CD8-positive, alpha-beta memory T cell (primary cell): ENCODE measurements around the gene CACNA2D2. TPM values are rescaled to one million over a fixed set of nuclear protein-coding genes. Genes with fewer than 3 reads are reported as not detected.

Experiments
- CTCF ChIA-PET: fragments of 350-600 bp; sonication (Branson Sonifier 250); formaldehyde crosslinking; loops from one replicate; lab custom pipeline; 2021; ENCODE audit warnings: antibody characterized with exemption; lab: Charles Lee
- POLR2A ChIA-PET: fragments of 350-600 bp; sonication (Branson Sonifier 250); formaldehyde crosslinking; loops from one replicate; lab custom pipeline; 2021; ENCODE audit warnings: antibody characterized with exemption; lab: Charles Lee
- DNase-seq, 5 donors: peaks; one replicate each; pipeline versions ENCODE4 v3.0.0 to v3.0.0-alpha.2; 2020 to 2022; ENCODE audit warnings: mixed read lengths in 1 of 5
- H3K27ac ChIP-seq: one replicate; pipeline ENCODE4 v1.7.0; 2013; ENCODE audit warnings: low read depth, mild to moderate bottlenecking, low read length, moderate library complexity
- H3K27me3 ChIP-seq: 2 replicates; pipeline ENCODE4 v1.7.0; 2013; ENCODE audit warnings: low read length, mild to moderate bottlenecking; ENCODE audit not compliant: insufficient read depth, poor library complexity, severe bottlenecking
- H3K36me3 ChIP-seq: 2 replicates; pipeline ENCODE4 v1.7.0; 2013; ENCODE audit warnings: mild to moderate bottlenecking, low read length, moderate library complexity; ENCODE audit not compliant: insufficient read depth
- H3K4me1 ChIP-seq: 2 replicates; pipeline ENCODE4 v1.7.0; 2013; ENCODE audit warnings: mild to moderate bottlenecking, low read length, moderate library complexity; ENCODE audit not compliant: insufficient read depth
- H3K4me3 ChIP-seq: 2 replicates; pipeline ENCODE4 v1.7.0; 2013; ENCODE audit warnings: mild to moderate bottlenecking, low read length
- H3K9me3 ChIP-seq: 2 replicates; pipeline ENCODE4 v1.7.0; 2013; ENCODE audit warnings: mild to moderate bottlenecking, low read length
- H3K27ac Mint-ChIP-seq, 8 donors: one replicate each; pipeline ENCODE4 v1.8.0; 2020 to 2021; ENCODE audit warnings: mixed read lengths in 8 of 8, mild to moderate bottlenecking in 6 of 8, inconsistent platforms in 3 of 8, moderate library complexity in 3 of 8
- H3K27me3 Mint-ChIP-seq, 2 donors: one replicate each; pipeline ENCODE4 v1.8.0; 2020 to 2021; ENCODE audit warnings: mixed read lengths in 2 of 2, mild to moderate bottlenecking in 1 of 2, moderate library complexity in 1 of 2
- H3K36me3 Mint-ChIP-seq, 3 donors: one replicate each; pipeline ENCODE4 v1.8.0; 2020 to 2021; ENCODE audit warnings: mixed read lengths in 3 of 3, inconsistent platforms in 1 of 3, mild to moderate bottlenecking in 1 of 3
- H3K4me1 Mint-ChIP-seq, 3 donors: one replicate each; pipeline ENCODE4 v1.8.0; 2020 to 2021; ENCODE audit warnings: mixed read lengths in 3 of 3, inconsistent platforms in 1 of 3, mild to moderate bottlenecking in 1 of 3
- H3K4me3 Mint-ChIP-seq, 7 donors: one replicate each; pipeline ENCODE4 v1.8.0; 2020 to 2021; ENCODE audit warnings: mixed read lengths in 7 of 7, mild to moderate bottlenecking in 6 of 7, moderate library complexity in 4 of 7, inconsistent platforms in 2 of 7
- H3K9me3 Mint-ChIP-seq, 5 donors: one replicate each; pipeline ENCODE4 v1.8.0; 2020 to 2022; ENCODE audit warnings: mixed read lengths in 5 of 5, mild to moderate bottlenecking in 3 of 5, moderate library complexity in 2 of 5, inconsistent platforms in 1 of 5
- polyA plus RNA-seq: library from polyadenylated mRNA; unstranded; fragments of 300-500 nt; fragmentation: Illumina TruSeq; gene quantifications from one replicate; pipeline ENCODE4 v1.2.3, GENCODE V29; 2021
- total RNA-seq, 2 experiments: library from RNA; stranded (reverse); gene quantifications; one replicate each; pipeline ENCODE4 v1.2.3, GENCODE V29; 2021

CACNA2D2 gene
- total and polyA plus RNA-seq, 3 experiments from 2014 or later = 0.73 to 2.6 (median 1.1) TPM

GRCh38 chr3:50323614-50324199 lies 179.7 kb downstream of the CACNA2D2 start:
- no peak overlapping the region for H3K27ac ChIP-seq

GRCh38 chr3:50323092-50323600 lies 180.3 kb downstream of the CACNA2D2 start:
- Mint-ChIP-seq H3K4me3 (peak overlapping the region in 6 of 7 donors; percentile 8 to 81 (median 46)), H3K9me3 (no peaks in the 10 kb centered on the region), H3K4me1 (peaks cover 34 to 58% (median 43%) of the 10 kb centered on the region in 3 donors), H3K36me3 (peaks cover 0 to 24% (median 0%) of the 10 kb centered on the region in 3 donors), H3K27me3 (peaks cover 0 to 1% of the 10 kb centered on the region in 2 donors), H3K27ac (peak overlapping the region in 6 of 8 donors; percentile 43 to 84 (median 70))
- Histone ChIP-seq H3K36me3 (peaks cover 4% of the 10 kb centered on the region), H3K4me1 (peaks cover 29% of the 10 kb centered on the region), H3K4me3 (no peak overlapping the region), H3K9me3 (no peaks in the 10 kb centered on the region), H3K27ac (no peak overlapping the region), H3K27me3 (no peaks in the 10 kb centered on the region)
- ChIA-PET POLR2A (interaction anchor here (2.0 kb wide), 1 partner anchor 14 kb away, joined by 6 read pairs; no protein-coding TSS in a partner anchor), CTCF (interaction anchor here (1.1 to 2.0 kb wide), 6 partner anchors 9 to 128 kb away, joined by 3 to 9 read pairs (median 6); partner anchors contain the start of genes HYAL3 and NAA80)
- DNase-seq = no peak

More at GRCh38 chr3:50323614-50324199, 179.7 kb downstream of the CACNA2D2 start:
- CTCF ChIA-PET = interaction anchor here (0.8 to 3.3 kb wide), 16 partner anchors 9 to 129 kb away, joined by 3 to 22 read pairs (median 4); partner anchors contain the start of genes HYAL3 and NAA80
- DNase-seq = no peak
- Histone ChIP-seq H3K4me1 (peaks cover 34% of the 10 kb centered on the region), H3K27me3 (no peaks in the 10 kb centered on the region), H3K9me3 (no peaks in the 10 kb centered on the region), H3K4me3 (no peak overlapping the region), H3K36me3 (peaks cover 4% of the 10 kb centered on the region)
- Mint-ChIP-seq H3K4me3 (peak overlapping the region in 1 of 7 donors; percentile 81), H3K27ac (peak overlapping the region in 5 of 8 donors; percentile 38 to 84 (median 71)), H3K4me1 (peaks cover 35 to 58% (median 43%) of the 10 kb centered on the region in 3 donors), H3K9me3 (no peaks in the 10 kb centered on the region), H3K36me3 (peaks cover 0 to 27% (median 0%) of the 10 kb centered on the region in 3 donors), H3K27me3 (peaks cover 0 to 1% of the 10 kb centered on the region in 2 donors)
- POLR2A ChIA-PET = interaction anchor here (0.6 to 2.0 kb wide), 2 partner anchors 14 to 35 kb away, joined by 3 to 6 read pairs; no protein-coding TSS in a partner anchor

GRCh38 chr3:50322386-50323091 lies 180.9 kb downstream of the CACNA2D2 start, which contains the start of gene HYAL2:
HYAL2 (minus strand) TSS chr3:50322745; CDS start chr3:50320489, 2,256 bp downstream.
- peaks cover 33 to 59% (median 44%) of the 10 kb centered on the region in 3 donors for H3K4me1 Mint-ChIP-seq
- POLR2A ChIA-PET = interaction anchor here (1.4 to 2.0 kb wide), 3 partner anchors 15 to 28 kb away, joined by 4 to 6 read pairs (median 4); partner anchors contain the start of genes CYB561D2, HYAL3, NAA80 and NPRL2
- peaks cover 28% of the 10 kb centered on the region for H3K4me1 ChIP-seq
- peak within 1 kb of the TSS; percentile 80 to 93 (median 87) for H3K4me3 Mint-ChIP-seq
- peak within 1 kb of the TSS; percentile 91 for H3K4me3 ChIP-seq
- peak within 1 kb of the TSS; percentile 78 to 98 (median 90) for H3K27ac Mint-ChIP-seq
- no peaks in the 10 kb centered on the region for H3K9me3 ChIP-seq
- peaks cover 4% of the 10 kb centered on the region for H3K36me3 ChIP-seq
- H3K9me3 Mint-ChIP-seq = no peaks in the 10 kb centered on the region
- H3K27ac ChIP-seq = peak within 1 kb of the TSS; percentile 88
- peaks cover 0 to 1% of the 10 kb centered on the region in 2 donors for H3K27me3 Mint-ChIP-seq
- CTCF ChIA-PET = interaction anchor here (1.4 to 2.0 kb wide), 7 partner anchors 10 to 76 kb away, joined by 3 to 9 read pairs (median 5); partner anchors contain the start of genes CYB561D2, HYAL3, NAA80 and NPRL2
- DNase-seq = no peak
- H3K27me3 ChIP-seq = no peaks in the 10 kb centered on the region
- H3K36me3 Mint-ChIP-seq = peaks cover 0 to 21% (median 0%) of the 10 kb centered on the region in 3 donors

- H3K9me3 ChIP-seq = no peaks in the 10 kb centered on the region
- peaks cover 28% of the 10 kb centered on the region for H3K4me1 ChIP-seq
- H3K27ac Mint-ChIP-seq = peak overlapping the region in 1 of 8 donors; percentile 23
- no peak for DNase-seq
- H3K27ac ChIP-seq = peak overlapping the region; percentile 88
- H3K36me3 Mint-ChIP-seq = peaks cover 0 to 21% (median 0%) of the 10 kb centered on the region in 3 donors
- peaks cover 4% of the 10 kb centered on the region for H3K36me3 ChIP-seq
- peaks cover 0 to 1% of the 10 kb centered on the region in 2 donors for H3K27me3 Mint-ChIP-seq
- peaks cover 35 to 59% (median 44%) of the 10 kb centered on the region in 3 donors for H3K4me1 Mint-ChIP-seq
- ChIA-PET POLR2A (interaction anchor here (1.4 to 2.3 kb wide), 3 partner anchors 15 to 29 kb away, joined by 4 to 9 read pairs (median 4); partner anchors contain the start of genes CYB561D2, HYAL3, NAA80 and NPRL2), CTCF (interaction anchor here (1.4 to 2.0 kb wide), 6 partner anchors 10 to 28 kb away, joined by 3 to 9 read pairs (median 5); partner anchors contain the start of genes CYB561D2, HYAL3, NAA80 and NPRL2)
- no peaks in the 10 kb centered on the region for H3K27me3 ChIP-seq
- no peaks in the 10 kb centered on the region for H3K9me3 Mint-ChIP-seq
- peak overlapping the region; percentile 91 for H3K4me3 ChIP-seq
- peak overlapping the region in 6 of 7 donors; percentile 80 to 93 (median 86) for H3K4me3 Mint-ChIP-seq
These were observed 181.4 kb downstream of the CACNA2D2 start for GRCh38 chr3:50322115-50322385.

DNA sequence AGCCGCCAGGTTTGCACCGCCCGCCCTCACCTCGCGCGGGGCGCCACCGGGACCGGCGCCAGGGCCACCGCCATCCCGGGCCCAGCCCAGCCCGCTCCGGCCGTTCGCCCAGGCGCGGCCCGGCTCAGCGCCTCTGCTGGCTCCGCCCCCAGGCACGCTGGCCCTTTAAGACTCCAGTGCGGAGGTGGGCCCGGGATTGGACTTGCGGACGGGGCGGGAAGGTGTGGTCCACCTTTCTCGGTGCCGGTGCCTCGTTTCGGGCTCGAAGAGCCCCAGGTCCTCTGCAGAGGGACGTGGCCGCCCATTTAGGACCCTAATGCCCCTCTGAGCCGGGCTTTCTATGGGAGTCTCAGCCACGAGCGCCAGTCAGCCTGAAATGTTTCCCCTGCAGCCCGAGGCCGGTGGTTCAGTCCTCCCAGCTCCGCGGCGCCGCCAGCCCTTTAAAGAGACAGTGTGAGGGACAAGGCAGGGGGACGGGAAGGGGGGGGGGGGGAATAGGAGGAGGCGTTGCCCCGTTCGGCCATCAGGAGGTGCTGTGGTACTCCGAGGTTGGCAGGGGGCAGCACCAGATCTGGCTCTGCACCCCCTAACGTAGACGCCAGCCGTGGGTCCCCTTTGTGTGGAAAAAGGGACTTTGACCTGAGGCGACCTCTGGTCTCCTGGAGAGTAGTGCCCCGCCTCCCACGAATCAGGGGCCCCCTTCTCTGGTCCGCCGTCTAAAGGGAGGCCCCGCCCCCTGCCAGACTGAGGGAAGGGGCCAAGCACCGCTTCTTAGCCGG lies 181.9 kb downstream of the CACNA2D2 start:
- peak overlapping the region in 7 of 8 donors; percentile 78 to 98 (median 91) for H3K27ac Mint-ChIP-seq
- Histone ChIP-seq H3K4me3 (peak overlapping the region; percentile 91), H3K36me3 (peaks cover 4% of the 10 kb centered on the region), H3K27ac (peak overlapping the region; percentile 88), H3K4me1 (peaks cover 29% of the 10 kb centered on the region), H3K27me3 (no peaks in the 10 kb centered on the region), H3K9me3 (no peaks in the 10 kb centered on the region)
- DNase-seq = peak; percentile 70 to 84 (median 76)
- POLR2A ChIA-PET = interaction anchor here (0.5 to 2.3 kb wide), 4 partner anchors 15 to 76 kb away, joined by 4 to 9 read pairs (median 4); partner anchors contain the start of genes CYB561D2, HYAL3, NAA80 and NPRL2
- H3K9me3 Mint-ChIP-seq = no peaks in the 10 kb centered on the region
- peaks cover 36 to 60% (median 44%) of the 10 kb centered on the region in 3 donors for H3K4me1 Mint-ChIP-seq
- H3K4me3 Mint-ChIP-seq = peak overlapping the region; percentile 80 to 93 (median 87)
- H3K27me3 Mint-ChIP-seq = peaks cover 0 to 3% of the 10 kb centered on the region in 2 donors
- peaks cover 0 to 19% (median 0%) of the 10 kb centered on the region in 3 donors for H3K36me3 Mint-ChIP-seq
- CTCF ChIA-PET = interaction anchor here (1.4 to 2.0 kb wide), 6 partner anchors 11 to 29 kb away, joined by 3 to 9 read pairs (median 5); partner anchors contain the start of genes CYB561D2, HYAL3, NAA80 and NPRL2

- peak overlapping the region; percentile 88 for H3K27ac ChIP-seq
- H3K36me3 ChIP-seq = peaks cover 2% of the 10 kb centered on the region
- peak overlapping the region; percentile 73 to 93 (median 87) for H3K27ac Mint-ChIP-seq
- no peaks in the 10 kb centered on the region for H3K9me3 Mint-ChIP-seq
- peak overlapping the region; percentile 91 for H3K4me3 ChIP-seq
- POLR2A ChIA-PET = interaction anchor here (0.5 to 2.3 kb wide), 6 partner anchors 15 to 76 kb away, joined by 3 to 12 read pairs (median 4); partner anchors contain the start of genes CYB561D2, HYAL3, NAA80 and NPRL2
- H3K27me3 Mint-ChIP-seq = peaks cover 0 to 3% of the 10 kb centered on the region in 2 donors
- no peaks in the 10 kb centered on the region for H3K27me3 ChIP-seq
- H3K36me3 Mint-ChIP-seq = peaks cover 0 to 14% (median 2%) of the 10 kb centered on the region in 3 donors
- peaks cover 35% of the 10 kb centered on the region for H3K4me1 ChIP-seq
- DNase-seq = peak in 4 of 5 donors; percentile 46 to 72 (median 54)
- H3K4me3 Mint-ChIP-seq = peak overlapping the region; percentile 85 to 94 (median 92)
- peaks cover 37 to 62% (median 48%) of the 10 kb centered on the region in 3 donors for H3K4me1 Mint-ChIP-seq
- CTCF ChIA-PET = interaction anchor here (1.0 to 2.0 kb wide), 7 partner anchors 16 to 74 kb away, joined by 3 to 9 read pairs (median 4); partner anchors contain the start of genes CYB561D2, HYAL3, NAA80 and NPRL2
- H3K9me3 ChIP-seq = no peaks in the 10 kb centered on the region
These were observed 182.5 kb downstream of the CACNA2D2 start for GRCh38 chr3:50320853-50321335.
